ENCODE results near the gene SHOC1. TPM values are rescaled to one million over a fixed set of nuclear protein-coding genes. Genes with fewer than 3 reads are reported as not detected.
"Not testable (repeated sequence)": the region's sequence is repeated elsewhere in the genome, so short reads cannot be mapped to it uniquely, and the experiment has no call there.

The SHOC1 gene
- polyA plus RNA-seq, 3 donors, result 0.01 to 0.03 TPM; not detected in 1

DNA sequence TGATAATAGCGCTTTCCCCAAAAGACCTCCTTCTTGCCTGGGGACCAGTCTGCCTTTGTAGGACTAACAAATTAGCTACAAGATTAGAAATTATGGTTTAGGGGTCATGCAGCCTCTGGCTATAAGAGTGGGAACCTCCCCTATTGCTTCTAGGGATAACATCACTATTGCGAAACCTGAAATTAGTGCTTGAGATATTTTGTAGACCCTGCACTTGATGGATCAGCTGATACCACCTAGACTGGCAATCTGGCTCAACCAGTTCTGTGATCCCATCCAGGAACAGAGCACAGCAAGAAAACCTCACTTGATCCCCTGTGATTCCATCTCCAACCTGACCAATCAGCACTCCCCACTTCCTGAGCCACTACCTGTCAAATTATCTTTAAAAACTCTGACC lies 15.7 kb upstream of the SHOC1 start:
- 96 to 98% (median 97%) methylated on average over 2 of the region's 2 CpGs for whole genome bisulfite sequencing, 3 donors

DNA sequence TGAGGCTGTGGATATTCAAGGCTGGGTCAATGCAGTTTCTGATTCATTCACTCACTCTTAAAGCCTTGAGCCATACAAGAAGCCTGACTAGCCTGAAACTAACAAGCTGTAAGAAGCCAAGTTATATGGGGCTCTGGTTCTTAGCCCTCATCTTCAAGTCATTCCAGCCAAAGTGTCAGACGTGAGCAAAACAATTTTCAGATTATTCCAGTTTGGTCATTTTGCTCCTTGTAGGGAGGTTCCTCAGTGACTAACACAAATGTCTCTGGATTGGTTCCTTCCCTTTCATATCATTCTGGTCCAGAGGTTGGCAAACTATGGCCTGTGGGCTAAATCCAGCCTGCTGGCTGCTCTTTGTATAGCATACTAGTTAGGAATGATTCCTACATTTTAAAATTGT lies 12.5 kb upstream of the SHOC1 start:
- H3K27ac ChIP-seq (ENCODE audit: low read depth, low read length), result no peak overlapping the region
- WGBS, 3 donors, result 91 to 94% (median 93%) methylated on average over 1 of the region's 1 CpG

More for the DNA sequence above, 15.7 kb upstream of the SHOC1 start:
- H3K27ac ChIP-seq (ENCODE audit: low read depth, low read length), result not testable (repeated sequence)

DNA sequence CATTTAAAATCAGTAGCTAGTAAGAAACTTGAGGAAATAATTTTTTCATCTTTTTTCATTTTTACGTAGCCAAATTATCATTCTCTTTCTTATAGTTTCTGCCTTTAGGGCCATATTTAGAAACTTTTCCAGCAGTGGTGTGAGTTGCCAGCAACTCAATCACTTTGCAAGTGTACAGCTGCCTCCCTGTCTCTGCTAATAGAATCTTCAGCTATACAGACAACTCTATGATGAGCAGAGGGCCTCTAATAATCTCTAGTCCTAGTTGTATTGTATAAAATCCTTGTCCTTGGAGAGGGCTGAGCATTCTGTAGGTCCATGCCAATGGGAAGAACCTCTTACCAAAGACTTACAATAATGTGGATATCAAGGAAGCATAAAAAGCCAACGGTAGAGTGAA lies 11.5 kb upstream of the SHOC1 start:
- H3K27ac ChIP-seq (ENCODE audit: low read depth, low read length), result no peak overlapping the region
- WGBS, 3 donors, result 89 to 93% (median 91%) methylated on average over 2 of the region's 2 CpGs

DNA sequence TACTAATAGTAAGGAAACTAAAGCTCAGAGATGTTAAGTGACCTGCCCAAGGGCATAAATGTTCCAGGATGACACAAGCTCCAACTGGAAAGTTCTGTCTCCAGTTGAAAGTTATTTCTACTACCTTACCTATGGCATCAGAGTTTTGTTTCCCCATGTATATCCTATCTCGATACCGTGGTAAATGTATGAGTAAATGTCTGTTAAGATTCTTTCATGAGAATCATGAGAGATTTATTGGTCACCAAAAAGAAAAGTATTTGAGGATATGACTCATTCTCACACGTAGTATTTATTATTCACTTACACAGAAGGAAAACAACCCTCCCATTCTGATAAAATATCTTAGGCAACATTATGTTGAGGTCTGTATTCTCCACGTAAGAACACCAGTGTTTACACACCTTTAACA lies 11.1 kb upstream of the SHOC1 start:
- WGBS, 3 donors, result 61 to 71% (median 65%) methylated on average over 4 of the region's 4 CpGs
- no peak overlapping the region for H3K27ac ChIP-seq (ENCODE audit: low read depth, low read length)

DNA sequence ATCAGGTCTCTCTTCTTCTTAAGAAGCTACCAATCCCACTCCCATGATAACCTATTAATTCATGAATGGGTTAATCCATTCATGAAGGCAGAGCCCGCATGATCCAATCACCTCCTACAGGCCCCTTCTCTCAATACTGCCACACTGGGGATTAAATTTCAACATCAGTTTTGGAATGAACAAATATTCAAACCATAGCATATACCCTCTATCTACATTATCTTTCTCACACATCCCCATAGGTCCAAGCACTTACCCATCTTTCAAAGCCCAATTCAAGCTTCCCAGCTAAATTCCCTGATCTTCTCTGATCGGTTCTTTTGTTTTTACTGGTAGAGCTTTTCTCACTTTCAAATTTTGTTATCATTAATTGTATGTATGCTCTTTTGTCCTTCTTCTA lies 10.5 kb upstream of the SHOC1 start:
- 94 to 98% (median 97%) methylated on average over 2 of the region's 2 CpGs for WGBS, 3 donors
- no peak overlapping the region for H3K27ac ChIP-seq (ENCODE audit: low read depth, low read length)

DNA sequence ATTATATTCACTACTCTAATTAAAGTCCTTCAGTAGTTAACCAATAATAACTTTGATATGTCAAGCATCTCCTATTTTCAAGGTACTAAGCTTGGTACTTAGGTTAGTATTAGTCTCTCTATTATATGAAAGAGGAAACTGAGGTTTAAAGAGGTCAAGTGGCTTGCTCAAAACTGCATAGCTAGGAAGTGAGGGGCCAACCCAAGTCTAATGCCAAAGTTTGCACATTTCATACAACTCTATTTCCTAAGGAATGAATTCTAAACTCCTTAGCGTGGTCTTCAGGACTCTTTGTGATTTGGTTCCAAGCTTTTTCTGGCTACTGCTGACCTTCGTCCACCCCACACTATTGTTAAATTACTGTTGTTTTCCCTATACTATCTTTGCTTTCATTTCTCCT lies 9.9 kb upstream of the SHOC1 start:
- 87 to 94% (median 88%) methylated on average over 2 of the region's 2 CpGs for WGBS, 3 donors
- H3K27ac ChIP-seq (ENCODE audit: low read depth, low read length), result no peak overlapping the region

DNA sequence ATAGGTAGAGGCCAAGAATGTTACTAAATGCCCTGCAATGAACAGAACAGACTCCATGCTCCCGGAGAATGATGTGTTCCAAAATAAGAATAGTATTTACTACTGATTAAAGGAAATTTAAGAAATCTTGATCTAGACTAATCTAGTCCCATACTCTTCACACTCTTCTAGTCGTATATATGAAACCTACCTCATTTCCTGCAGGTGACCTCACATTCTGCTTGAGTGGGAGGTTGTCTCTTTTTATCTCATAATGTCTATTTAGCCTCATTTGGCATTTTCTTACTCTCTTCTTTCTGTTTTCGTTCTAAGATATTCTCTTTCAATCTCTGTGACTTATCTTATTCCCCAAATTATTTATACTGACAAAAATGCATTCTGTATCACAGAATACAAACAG lies 9.2 kb upstream of the SHOC1 start:
- WGBS, 3 donors, result 73 to 83% (median 81%) methylated on average over 3 of the region's 3 CpGs
- no peak overlapping the region for H3K27ac ChIP-seq (ENCODE audit: low read depth, low read length)

DNA sequence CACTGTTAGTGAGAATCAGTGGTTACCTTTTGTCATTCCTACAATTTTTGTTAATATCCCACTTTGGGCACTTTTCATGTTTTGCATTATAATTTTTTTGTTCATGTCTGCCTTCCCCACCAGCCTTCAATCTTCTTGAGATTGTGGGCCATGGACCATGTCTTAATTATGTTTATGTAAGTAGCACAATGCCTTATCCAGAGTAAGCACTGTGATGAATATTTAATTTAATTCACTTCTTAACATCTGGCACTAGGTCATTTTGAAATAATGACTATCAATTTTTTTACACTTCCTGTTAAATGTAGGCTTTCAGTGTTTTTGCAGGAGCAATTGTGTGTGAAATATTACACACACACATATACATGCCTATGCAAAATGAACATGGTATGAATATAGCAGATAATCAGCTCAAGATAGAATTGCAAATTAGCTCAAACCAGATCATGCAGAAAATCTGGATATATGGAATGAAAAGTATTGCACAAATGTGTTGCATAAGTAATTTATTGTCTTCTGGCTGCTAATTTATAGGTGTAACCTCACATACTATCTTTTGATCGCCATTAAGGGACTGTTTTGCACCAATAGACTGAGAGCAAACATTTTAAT lies 5.3 kb upstream of the SHOC1 start:
- H3K27ac ChIP-seq (ENCODE audit: low read depth, low read length), result no peak overlapping the region
- 83 to 91% (median 87%) methylated on average over 1 of the region's 1 CpG for WGBS, 3 donors

DNA sequence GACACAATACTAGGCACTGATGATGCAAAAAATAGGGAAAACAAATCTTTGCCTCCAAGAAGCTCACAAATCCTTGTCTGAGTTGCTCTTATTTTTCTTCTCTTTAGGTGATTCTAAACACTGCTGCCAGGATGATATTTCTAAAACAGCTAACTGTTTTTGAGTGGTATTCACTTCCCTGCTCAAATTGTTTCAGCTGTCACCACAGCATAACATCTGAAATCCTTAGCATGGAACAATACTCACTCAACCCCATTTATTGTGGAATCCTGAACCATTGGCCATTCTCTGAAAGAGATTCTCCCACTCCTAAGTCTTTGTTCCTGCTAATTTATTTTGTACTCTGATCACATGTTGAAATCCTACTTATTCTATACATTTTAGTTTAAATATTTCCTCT lies 4.8 kb upstream of the SHOC1 start:
- no peak overlapping the region for H3K27ac ChIP-seq (ENCODE audit: low read depth, low read length)

DNA sequence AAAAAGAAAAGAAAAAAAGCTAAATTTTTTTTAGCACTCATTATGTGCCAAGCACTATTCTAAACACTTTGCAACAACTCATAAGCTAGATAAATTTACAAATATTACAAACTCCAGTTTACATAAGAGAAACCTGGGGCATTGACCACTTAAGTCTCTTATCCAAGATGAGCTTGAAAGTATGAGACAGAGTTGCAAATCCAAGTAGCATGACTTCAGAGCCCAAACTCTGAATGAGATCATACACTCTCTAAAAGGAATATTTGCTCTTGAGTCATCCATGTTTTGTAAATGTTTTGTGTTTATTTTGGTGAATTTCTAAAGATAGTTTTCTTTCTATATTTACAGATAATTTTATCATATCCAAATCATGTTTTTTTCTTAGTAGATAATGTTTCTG lies 4.0 kb upstream of the SHOC1 start:
- H3K27ac ChIP-seq (ENCODE audit: low read depth, low read length), result no peak overlapping the region

DNA sequence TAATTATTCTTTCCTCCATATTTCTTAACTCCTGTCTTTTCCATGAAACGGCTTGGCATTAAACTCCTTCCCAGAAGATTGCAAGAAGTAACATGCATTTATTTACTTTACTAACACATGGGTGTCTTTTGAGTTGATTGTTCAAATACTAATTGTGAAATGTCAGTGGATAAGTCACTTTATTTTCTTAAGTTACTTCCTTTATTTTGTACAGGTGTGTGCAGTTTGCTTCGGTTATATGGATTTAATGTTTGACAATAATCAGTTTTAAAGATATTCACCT lies 761 bp upstream of the SHOC1 start:
- WGBS, 3 donors, result 52 to 89% (median 88%) methylated on average over 2 of the region's 2 CpGs
- H3K27ac ChIP-seq (ENCODE audit: low read depth, low read length), result no peak overlapping the region

DNA sequence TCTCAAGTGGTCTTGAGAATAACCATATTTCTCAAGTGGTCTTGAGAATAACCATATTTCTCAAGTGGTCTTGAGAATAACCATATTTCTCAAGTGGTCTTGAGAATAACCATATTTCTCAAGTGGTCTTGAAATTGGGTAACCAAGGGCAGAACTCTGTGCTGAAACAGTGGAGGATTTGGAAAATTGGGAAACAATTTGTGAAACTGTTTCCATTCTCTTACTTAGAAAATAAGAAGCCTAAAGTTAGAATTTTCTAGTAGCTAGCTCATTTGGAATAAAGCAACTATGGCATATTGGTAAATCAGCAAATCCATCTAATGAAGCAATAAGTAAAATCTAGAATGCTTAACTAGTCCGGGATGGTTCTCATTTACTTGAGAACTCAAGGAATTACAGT lies 2.9 kb downstream of the SHOC1 start:
- H3K27ac ChIP-seq (ENCODE audit: low read depth, low read length), result not testable (repeated sequence)
- 53 to 100% (median 64%) methylated on average over 1 of the region's 1 CpG for WGBS, 3 donors

DNA sequence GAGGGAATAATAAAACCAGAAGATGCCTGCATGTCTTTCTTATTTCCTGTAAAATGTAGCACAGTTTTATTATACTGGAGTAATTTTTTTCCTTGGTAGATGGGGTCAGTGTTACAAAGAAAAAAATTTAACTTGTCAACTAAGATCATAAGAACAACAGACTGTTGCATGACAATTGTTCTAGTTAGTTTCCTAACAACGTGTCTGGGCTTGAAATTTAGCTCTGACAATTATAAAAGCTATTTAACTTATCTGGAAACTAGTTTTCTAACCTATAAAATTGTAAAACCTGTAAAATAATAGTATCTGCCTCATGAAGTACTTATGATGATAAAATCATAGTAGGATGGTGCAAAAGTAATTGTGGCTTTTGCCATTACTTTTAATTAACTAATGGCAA lies 4.9 kb downstream of the SHOC1 start:
- 80 to 100% (median 96%) methylated on average over 1 of the region's 1 CpG for WGBS, 3 donors

DNA sequence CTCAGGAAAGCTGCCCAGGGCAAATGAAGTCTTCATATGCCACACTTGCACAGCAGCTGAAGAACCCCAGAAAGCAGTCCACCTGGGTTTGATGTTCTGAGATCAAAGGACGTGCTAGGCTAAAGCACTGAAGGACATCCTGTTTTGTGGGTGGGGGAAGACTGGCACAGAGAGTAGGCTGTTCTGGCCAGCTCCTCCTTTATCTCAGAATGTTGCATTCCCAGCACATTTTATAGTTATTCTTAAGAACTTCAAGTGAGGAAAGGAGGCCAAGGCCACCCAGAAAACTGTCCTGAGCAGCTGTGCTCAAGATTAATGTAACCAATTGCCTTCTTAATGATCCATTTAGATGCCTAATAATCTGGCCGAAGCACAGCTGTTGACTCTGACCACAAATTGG lies 10.9 kb downstream of the SHOC1 start:
- 32 to 80% (median 60%) methylated on average over 2 of the region's 2 CpGs for WGBS, 3 donors
- no peak overlapping the region for H3K27ac ChIP-seq (ENCODE audit: low read depth, low read length)

More for the DNA sequence above, 4.9 kb downstream of the SHOC1 start:
- H3K27ac ChIP-seq (ENCODE audit: low read depth, low read length), result no peak overlapping the region

DNA sequence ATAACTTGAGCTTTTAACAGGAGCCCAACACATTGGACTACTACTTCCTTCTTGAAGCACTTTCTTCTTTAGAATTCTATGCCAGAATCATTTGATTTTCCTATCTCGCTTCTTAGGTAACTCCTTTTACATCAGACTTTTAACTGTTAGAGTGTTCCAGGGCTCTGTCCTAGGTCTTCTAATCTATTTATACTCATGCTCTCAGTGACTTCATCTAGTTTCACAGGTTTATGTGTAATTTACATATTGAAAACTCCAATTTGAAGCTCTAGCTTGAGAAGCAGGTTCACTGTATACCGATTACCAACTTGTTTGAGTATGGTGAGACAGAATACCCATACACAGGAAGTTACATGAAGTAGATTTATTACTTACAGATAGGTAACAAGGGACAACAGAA lies 11.3 kb downstream of the SHOC1 start:
- H3K27ac ChIP-seq (ENCODE audit: low read depth, low read length), result no peak overlapping the region
- WGBS, 3 donors, result 67 to 99% (median 95%) methylated on average over 2 of the region's 2 CpGs

DNA sequence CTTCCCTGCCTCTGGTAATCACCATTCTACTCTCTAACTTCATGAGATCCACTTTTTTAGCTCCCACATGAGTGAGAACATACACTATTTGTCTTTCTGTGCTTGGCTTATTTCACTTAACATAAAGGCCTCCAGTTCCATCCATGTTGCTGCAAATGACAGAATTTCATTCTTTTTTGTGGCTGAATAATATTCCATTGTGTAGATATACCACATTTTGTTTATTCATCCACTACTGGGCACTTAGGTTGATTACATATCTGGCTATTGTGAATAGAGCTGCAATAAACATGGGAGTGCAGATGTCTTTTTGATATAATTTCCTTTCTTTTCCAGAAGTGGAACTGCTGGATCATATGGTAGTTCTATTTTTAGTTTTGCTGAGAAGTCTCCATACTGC lies 28.7 kb downstream of the SHOC1 start:
- H3K27ac ChIP-seq (ENCODE audit: low read depth, low read length), result no peak overlapping the region

DNA sequence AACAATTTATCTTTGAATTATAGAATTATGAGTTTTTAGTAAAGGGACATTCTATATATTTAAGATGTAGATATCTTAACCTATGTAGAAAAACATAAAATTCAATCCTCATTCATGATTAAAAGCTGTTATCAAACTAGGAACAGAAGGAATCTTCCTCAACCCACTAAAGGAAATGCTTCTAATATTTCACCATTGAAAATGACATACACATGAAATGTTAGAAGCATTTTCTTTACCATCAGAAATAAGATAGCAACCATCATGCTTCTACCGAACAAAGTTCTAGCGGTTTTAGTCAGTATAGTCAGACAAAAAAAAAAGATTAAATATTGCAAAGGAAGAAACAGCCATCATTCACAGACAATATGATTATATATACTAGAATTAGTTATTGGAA lies 32.2 kb downstream of the SHOC1 start:
- 0 to 1% (median 0%) methylated on average over 2 of the region's 2 CpGs for WGBS, 3 donors
- H3K27ac ChIP-seq (ENCODE audit: low read depth, low read length), result no peak overlapping the region

DNA sequence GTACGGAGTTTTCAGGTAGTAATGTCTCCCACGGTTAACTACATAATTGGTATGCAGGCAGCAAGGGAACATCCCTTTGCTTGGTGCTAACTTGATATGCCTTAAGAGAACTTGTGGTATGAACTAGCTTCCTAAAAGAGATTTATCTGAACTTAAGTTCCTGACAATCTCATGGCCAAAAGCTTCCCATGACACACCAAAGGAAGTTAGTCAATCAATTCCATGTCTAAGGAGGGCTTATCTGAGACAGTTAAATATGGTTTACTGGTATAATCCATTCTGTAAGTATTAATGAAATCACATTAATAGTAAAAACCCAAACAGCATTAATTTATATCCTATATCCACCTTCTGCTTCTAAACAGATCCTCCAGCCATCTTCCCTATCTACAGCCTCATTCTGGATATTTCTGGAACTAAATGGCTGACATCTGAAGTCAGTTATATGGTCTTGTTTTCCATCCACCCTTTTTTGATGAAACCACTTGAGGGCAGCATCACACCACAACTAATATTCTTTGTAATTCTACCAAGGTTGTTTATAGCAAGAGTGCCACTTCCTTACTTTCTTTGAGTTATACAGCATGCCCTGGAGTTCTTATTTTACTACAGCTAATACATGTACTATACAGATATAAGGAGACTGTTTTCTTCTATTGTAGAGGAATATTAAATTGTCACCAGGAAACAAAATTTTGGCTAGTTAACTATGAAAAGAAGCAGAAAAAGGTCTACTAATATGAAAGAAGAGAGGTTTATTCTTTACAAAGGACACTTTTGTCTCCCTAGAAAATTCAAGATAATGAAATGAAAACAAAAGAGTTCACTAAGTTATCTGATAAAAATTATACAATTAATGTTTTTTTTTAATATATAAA lies 34.7 kb downstream of the SHOC1 start:
- 65 to 80% (median 80%) methylated on average over 2 of the region's 2 CpGs for WGBS, 3 donors
- H3K27ac ChIP-seq (ENCODE audit: low read depth, low read length), result no peak overlapping the region

DNA sequence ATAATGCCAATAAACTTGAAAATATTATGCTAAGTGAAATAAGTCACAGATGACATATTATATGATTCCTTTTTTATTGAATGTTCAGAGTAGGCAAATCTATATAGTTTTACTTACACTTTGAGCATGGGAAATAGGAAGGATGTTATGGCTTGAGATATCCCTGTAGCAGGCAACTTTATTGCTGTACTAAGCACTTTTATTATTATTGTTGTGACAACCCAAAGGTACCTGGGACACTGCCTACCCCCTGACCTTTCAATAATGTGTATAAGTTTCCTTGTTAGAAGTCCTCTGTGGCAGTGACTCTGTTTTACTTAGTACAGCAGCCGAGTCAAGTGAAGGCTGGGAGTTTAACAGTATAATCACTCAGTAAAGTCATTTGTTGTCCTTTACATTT lies 39.9 kb downstream of the SHOC1 start:
- WGBS, 3 donors, result 79 to 93% (median 80%) methylated on average over 1 of the region's 1 CpG
- H3K27ac ChIP-seq (ENCODE audit: low read depth, low read length), result no peak overlapping the region

DNA sequence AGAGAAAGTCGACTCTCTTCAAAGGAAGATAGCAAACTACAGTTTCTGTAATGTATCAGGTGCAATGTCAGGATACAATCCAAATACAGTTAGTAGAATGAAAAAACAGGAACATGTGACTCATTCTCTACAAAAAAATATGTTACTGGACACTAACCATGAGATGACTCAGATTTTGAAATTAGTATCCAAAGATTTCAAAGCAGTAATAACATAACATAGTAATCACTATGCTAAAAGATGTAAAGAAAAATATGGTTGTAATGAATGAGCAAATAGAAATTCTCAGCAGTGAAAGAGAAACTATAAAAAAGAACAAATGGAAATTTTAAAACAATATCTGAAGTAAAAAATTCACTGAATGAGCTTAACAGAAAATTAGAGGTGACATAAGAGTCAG lies 42.3 kb downstream of the SHOC1 start:
- 79 to 100% (median 93%) methylated on average over 1 of the region's 1 CpG for WGBS, 3 donors
- no peak overlapping the region for H3K27ac ChIP-seq (ENCODE audit: low read depth, low read length)

Data from adipose tissue (tissue), 3 donors.